IMR-90 (cell line): ENCODE data around the gene SLC39A11. TPM values are rescaled to one million over a fixed set of nuclear protein-coding genes. Genes with fewer than 3 reads are reported as not detected.

ENCODE experiments used
- ATAC-seq: fragments of 200-7000 bp; cut with Tn5 transposase; 2 replicates; pipeline ENCODE4 v1.9.1; 2020; ENCODE audit warnings: low read depth, mild to moderate bottlenecking, moderate library complexity
- BruUV-seq: library from RNA; stranded (reverse); fragments of 400-500 nt; replicated peaks from 2 replicates; lab custom pipeline; 2021; lab: Mats Ljungman, UMichigan
- CTCF ChIA-PET: fragments of 300-600 bp; formaldehyde crosslinking; extraction: SDS; loops from one replicate; lab custom pipeline; 2021; ENCODE audit warnings: antibody characterized with exemption; lab: Yijun Ruan, JAX
- POLR2A ChIA-PET: fragments of 300-600 bp; sonication (Branson Sonifier 250); formaldehyde crosslinking; loops from one replicate; lab custom pipeline; 2022; ENCODE audit warnings: antibody characterized with exemption; ENCODE audit not compliant: unreplicated experiment; lab: Charles Lee
- DNase-seq: peaks from one replicate; pipeline ENCODE4 v3.0.0; 2013
- H2AFZ ChIP-seq: replicated peaks from 2 replicates; pipeline ENCODE3; 2013; ENCODE audit warnings: low read length, mild to moderate bottlenecking; ENCODE audit not compliant: poor library complexity
- H2AK5ac ChIP-seq: 2 replicates; pipeline ENCODE4 v1.6.1; 2013; ENCODE audit warnings: low read depth, low read length, inconsistent platforms
- H2AK9ac ChIP-seq: replicated peaks from 2 replicates; pipeline ENCODE3; 2013; ENCODE audit warnings: mild to moderate bottlenecking, low read depth, low read length, moderate library complexity; ENCODE audit not compliant: poor library complexity
- H2BK120ac ChIP-seq: 2 replicates; pipeline ENCODE4 v1.6.1; 2013; ENCODE audit warnings: low read depth, low read length, inconsistent platforms
- H2BK15ac ChIP-seq: 3 replicates; pipeline ENCODE4 v1.6.1; 2013; ENCODE audit warnings: low read depth, low read length, inconsistent platforms
- H2BK20ac ChIP-seq: 2 replicates; pipeline ENCODE4 v1.6.1; 2013; ENCODE audit warnings: low read depth, mild to moderate bottlenecking, inconsistent platforms, low read length, moderate library complexity
- H2BK5ac ChIP-seq: 2 replicates; pipeline ENCODE4 v1.6.1; 2013; ENCODE audit warnings: mild to moderate bottlenecking, low read depth, low read length, inconsistent platforms; ENCODE audit not compliant: poor library complexity, severe bottlenecking
- H3K14ac ChIP-seq: replicated peaks from 2 replicates; pipeline ENCODE4 v1.6.1; 2013; ENCODE audit warnings: low read depth, low read length, inconsistent platforms
- H3K18ac ChIP-seq: 2 replicates; pipeline ENCODE4 v1.6.1; 2013; ENCODE audit warnings: low read depth, low read length, control low read depth
- H3K23ac ChIP-seq: 2 replicates; pipeline ENCODE4 v1.6.1; 2013; ENCODE audit warnings: low read depth, low read length, inconsistent platforms
- H3K27ac ChIP-seq: 2 replicates; pipeline ENCODE4 v1.5.1; 2013; ENCODE audit warnings: mild to moderate bottlenecking, control low read depth, low read length; ENCODE audit not compliant: insufficient read depth
- H3K27me3 ChIP-seq: 2 replicates; pipeline ENCODE4 v1.6.1; 2013; ENCODE audit warnings: low read length; ENCODE audit not compliant: control insufficient read depth, insufficient read depth
- H3K36me3 ChIP-seq: 2 replicates; pipeline ENCODE4 v1.6.1; 2013; ENCODE audit warnings: low read length, mixed read lengths; ENCODE audit not compliant: control insufficient read depth, insufficient read depth
- H3K4ac ChIP-seq: 2 replicates; pipeline ENCODE4 v1.6.1; 2013; ENCODE audit warnings: low read depth, low read length, inconsistent platforms
- H3K4me1 ChIP-seq: 2 replicates; pipeline ENCODE4 v1.6.1; 2013; ENCODE audit warnings: low read length, mixed read lengths; ENCODE audit not compliant: control insufficient read depth, insufficient read depth
- H3K4me2 ChIP-seq: 2 replicates; pipeline ENCODE4 v1.6.1; 2013; ENCODE audit warnings: low read depth, mild to moderate bottlenecking, control low read depth, low read length, moderate library complexity
- H3K4me3 ChIP-seq: 2 replicates; pipeline ENCODE4 v1.5.1; 2013; ENCODE audit warnings: low read depth, mild to moderate bottlenecking, control low read depth, low read length, moderate library complexity; ENCODE audit not compliant: insufficient read depth
- H3K56ac ChIP-seq: 2 replicates; pipeline ENCODE4 v1.6.1; 2013; ENCODE audit warnings: low read length, inconsistent platforms; ENCODE audit not compliant: insufficient read depth; ENCODE audit errors: extremely low read depth
- H3K79me1 ChIP-seq, 2 experiments: 2 replicates each; pipeline ENCODE4 v1.6.1; 2013; ENCODE audit warnings: low read length in 2 of 2, inconsistent platforms in 1 of 2, low read depth in 1 of 2
- H3K9ac ChIP-seq: 2 replicates; pipeline ENCODE4 v1.6.1; 2013; ENCODE audit warnings: low read depth, low read length, control low read depth
- H3K9me1 ChIP-seq: 2 replicates; pipeline ENCODE4 v1.6.1; 2013; ENCODE audit warnings: low read length, inconsistent platforms; ENCODE audit not compliant: insufficient read depth
- H3K9me3 ChIP-seq: 2 replicates; pipeline ENCODE4 v1.6.1; 2013; ENCODE audit warnings: low read length; ENCODE audit not compliant: control insufficient read depth, insufficient read depth
- H4K20me1 ChIP-seq: 2 replicates; pipeline ENCODE4 v1.6.1; 2013; ENCODE audit warnings: low read length, inconsistent platforms; ENCODE audit not compliant: insufficient read depth
- H4K5ac ChIP-seq: 2 replicates; pipeline ENCODE4 v1.6.1; 2013; ENCODE audit warnings: mild to moderate bottlenecking, low read depth, low read length, control low read depth
- H4K8ac ChIP-seq, 2 experiments: 2 replicates each; pipeline ENCODE4 v1.6.1; 2013; ENCODE audit warnings: low read depth in 2 of 2, low read length in 2 of 2, control low read depth in 1 of 2, inconsistent platforms in 1 of 2
- H4K91ac ChIP-seq: 2 replicates; pipeline ENCODE4 v1.6.1; 2013; ENCODE audit warnings: low read depth, low read length, inconsistent platforms; ENCODE audit not compliant: insufficient read depth
- CEBPB ChIP-seq: IDR thresholded peaks from 2 replicates; pipeline ENCODE4 v1.6.1; 2012; ENCODE audit warnings: low read depth, low read length, improper control_type of control experiment
- CHD1 ChIP-seq: IDR thresholded peaks from 2 replicates; pipeline ENCODE4 v1.6.1; 2012; ENCODE audit warnings: low read depth, low read length, improper control_type of control experiment
- FOS ChIP-seq: fragments of 150-350 bp; IDR thresholded peaks from 2 replicates; pipeline ENCODE4 v1.6.1; 2016; ENCODE audit warnings: low read depth, low read length
- MAFK ChIP-seq: IDR thresholded peaks from 2 replicates; pipeline ENCODE4 v1.6.1; 2012; ENCODE audit warnings: low read depth, low read length, improper control_type of control experiment
- MXI1 ChIP-seq: IDR thresholded peaks from 2 replicates; pipeline ENCODE4 v1.6.1; 2012; ENCODE audit warnings: low read depth, mild to moderate bottlenecking, low read length, moderate library complexity, borderline replicate concordance
- NFE2L2 ChIP-seq: fragments of 150-350 bp; IDR thresholded peaks from 2 replicates; pipeline ENCODE4 v1.6.1; 2016; ENCODE audit warnings: low read depth, mild to moderate bottlenecking, low read length
- POLR2A ChIP-seq: IDR thresholded peaks from 2 replicates; pipeline ENCODE4 v1.6.1; 2012; ENCODE audit warnings: mild to moderate bottlenecking, low read depth, low read length
- RAD21 ChIP-seq: IDR thresholded peaks from 2 replicates; pipeline ENCODE4 v1.6.1; 2012; ENCODE audit warnings: low read length, improper control_type of control experiment
- RCOR1 ChIP-seq: IDR thresholded peaks from 2 replicates; pipeline ENCODE4 v1.6.1; 2012; ENCODE audit warnings: mild to moderate bottlenecking, low read length, improper control_type of control experiment; ENCODE audit not compliant: insufficient replicate concordance
- RFX5 ChIP-seq: IDR thresholded peaks from 2 replicates; pipeline ENCODE4 v1.8.0; 2012; ENCODE audit warnings: low read depth, mild to moderate bottlenecking, low read length, moderate library complexity
- SMC3 ChIP-seq: fragments of 150-350 bp; IDR thresholded peaks from 2 replicates; pipeline ENCODE4 v1.6.1; 2016; ENCODE audit warnings: low read depth, mild to moderate bottlenecking, antibody characterized with exemption, low read length, moderate library complexity
- WGBS, 2 experiments: methylation state at CpG; one replicate each; pipeline versions ENCODE4 v1.1.5 to v1.1.7; 2013; ENCODE audit warnings: missing lambda C conversion rate in 2 of 2; ENCODE audit not compliant: insufficient read length in 1 of 2; ENCODE audit errors: extremely low coverage in 2 of 2; 5-methylcytosine and 5-hydroxymethylcytosine counted together
- dilution Hi-C: fragments of 300-500 bp; cut with HindIII; formaldehyde crosslinking; loops from one replicate; pipeline ENCODE4 v1.14.3; 2018; ENCODE audit warnings: low sequenced_read_pairs; ENCODE audit not compliant: unreplicated experiment
- in situ Hi-C: fragments of 300-500 bp; cut with MboI; formaldehyde crosslinking; loops from 3 replicates; pipeline ENCODE4 v1.14.3; 2019; ENCODE audit warnings: low sequenced_read_pairs, inconsistent platforms, mixed read lengths
- intact Hi-C: fragments of 100-400 bp; cut with micrococcal nuclease; formaldehyde crosslinking; loops from 2 replicates; pipeline ENCODE4 v1.10.0; 2022
- polyA plus RNA-seq, 3 experiments: library from polyadenylated mRNA; depleted of rRNA; stranded (reverse); fragments of >200 nt; gene quantifications; 2 replicates each; pipeline ENCODE4 v1.2.3, GENCODE V29; 2012; ENCODE audit warnings: low replicate concordance in 1 of 3
- total RNA-seq: library from RNA; depleted of rRNA; stranded (reverse); fragments of >200 nt; gene quantifications from 2 replicates; pipeline ENCODE4 v1.2.3, GENCODE V29; 2012
- TF ChIP-seq, protein P1 (sequence below): conservative IDR thresholded peaks from 2 replicates; pipeline ENCODE4 v1.5.1; 2012; ENCODE audit warnings: mild to moderate bottlenecking, low read depth, low read length, improper control_type of control experiment
- TF ChIP-seq, protein P2 (sequence below): fragments of 150-350 bp; IDR thresholded peaks from 2 replicates; pipeline ENCODE4 v1.6.1; 2017; ENCODE audit warnings: mild to moderate bottlenecking, antibody characterized with exemption, low read length, low read depth

The SLC39A11 gene
- total and polyA plus RNA-seq, 2 of the 4 experiments (the other 2 are of a cell fraction) = 8.8 to 14.3 TPM

DNA sequence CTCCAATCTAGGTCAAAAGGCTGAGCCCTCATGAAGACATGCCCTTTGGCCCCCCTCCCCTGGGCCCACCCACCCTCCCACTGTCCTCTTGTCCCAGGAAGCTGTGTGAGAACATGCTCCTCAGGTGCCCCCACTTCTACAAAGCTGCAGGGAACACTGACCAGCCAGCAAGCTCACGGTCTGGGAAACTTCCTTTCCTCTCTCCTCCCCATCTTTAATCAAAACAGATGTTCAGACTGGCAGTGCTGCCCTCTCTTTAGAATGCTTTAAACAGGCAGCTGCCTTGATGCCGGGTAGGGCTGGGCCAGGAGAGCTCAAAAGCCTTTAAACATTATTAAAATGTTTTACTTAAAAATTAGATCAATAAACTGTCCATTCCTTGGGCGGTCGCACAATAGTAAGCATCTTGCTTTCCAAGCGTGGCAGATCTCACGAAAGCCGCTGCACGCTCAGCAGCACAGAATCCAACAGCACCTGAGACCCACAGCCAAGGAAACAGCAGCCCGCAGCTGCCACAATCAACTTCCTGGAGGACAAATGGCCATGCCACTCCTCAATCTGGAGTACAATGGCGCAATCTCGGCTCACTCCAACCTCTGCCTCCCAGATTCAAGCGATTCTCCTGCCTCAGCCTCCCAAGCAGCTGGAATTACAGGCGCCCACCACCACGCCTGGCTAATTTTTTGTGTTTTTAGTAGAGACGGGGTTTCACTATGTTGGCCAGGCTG is 399.2 kb downstream of the SLC39A11 start:
- Histone ChIP-seq H2BK5ac (no peak overlapping the region), H4K20me1 (no peaks in the 10 kb centered on the region; the same call in 1 of the 2 replicates), H3K9ac (no peak overlapping the region), H4K8ac (no peak overlapping the region; a peak in 1 of 4 replicates), H3K9me1 (peaks cover 24% of the 10 kb centered on the region), H3K14ac (no peak overlapping the region), H3K18ac (no peak overlapping the region), H3K36me3 (no peaks in the 10 kb centered on the region), H3K79me1 (peaks cover 0 to 4% of the 10 kb centered on the region in 2 experiments; a peak in 1 of 4 replicates), H3K27me3 (no peaks in the 10 kb centered on the region), H2AFZ (no peak overlapping the region), H3K23ac (no peak overlapping the region), H4K5ac (no peak overlapping the region), H3K27ac (no peak overlapping the region), H3K56ac (no peak overlapping the region), H3K4me2 (no peak overlapping the region), H2AK5ac (peak overlapping the region; percentile 54), H2BK15ac (0 out of 3 replicates have a peak overlapping the region, but pooled peaks have one; percentile 10), H3K4me3 (no peak overlapping the region), H2BK20ac (peak overlapping the region; percentile 9; the same call in 1 of the 2 replicates), H4K91ac (0 out of 2 replicates have a peak overlapping the region, but pooled peaks have one; percentile 11), H2AK9ac (no peak overlapping the region), H3K4ac (peak overlapping the region; percentile 15; the same call in 1 of the 2 replicates), H2BK120ac (peak overlapping the region; percentile 16; the same call in 1 of the 2 replicates), H3K9me3 (no peaks in the 10 kb centered on the region), H3K4me1 (peaks cover 20% of the 10 kb centered on the region)
- in situ Hi-C loops (no loop called here), dilution Hi-C loops (no loop called here), intact Hi-C loops (no loop called here)
- BruUV-seq = no TSS peak
- DNase-seq (no peak), ATAC-seq (no peak)
- 100% methylated on average over 5 of the region's 15 CpGs; no CpG with 5 or more reads in 1 of the 2 experiments for WGBS, 2 experiments
- CTCF ChIA-PET = no interaction called here
- no peak for TF ChIP-seq RAD21
- TF ChIP-seq MAFK = no peak
- no peak for TF ChIP-seq MXI1
- no peak for TF ChIP-seq FOS
- no peak for TF ChIP-seq RFX5
- TF ChIP-seq POLR2A = no peak
- TF ChIP-seq CEBPB = no peak
- TF ChIP-seq, protein P1, sequence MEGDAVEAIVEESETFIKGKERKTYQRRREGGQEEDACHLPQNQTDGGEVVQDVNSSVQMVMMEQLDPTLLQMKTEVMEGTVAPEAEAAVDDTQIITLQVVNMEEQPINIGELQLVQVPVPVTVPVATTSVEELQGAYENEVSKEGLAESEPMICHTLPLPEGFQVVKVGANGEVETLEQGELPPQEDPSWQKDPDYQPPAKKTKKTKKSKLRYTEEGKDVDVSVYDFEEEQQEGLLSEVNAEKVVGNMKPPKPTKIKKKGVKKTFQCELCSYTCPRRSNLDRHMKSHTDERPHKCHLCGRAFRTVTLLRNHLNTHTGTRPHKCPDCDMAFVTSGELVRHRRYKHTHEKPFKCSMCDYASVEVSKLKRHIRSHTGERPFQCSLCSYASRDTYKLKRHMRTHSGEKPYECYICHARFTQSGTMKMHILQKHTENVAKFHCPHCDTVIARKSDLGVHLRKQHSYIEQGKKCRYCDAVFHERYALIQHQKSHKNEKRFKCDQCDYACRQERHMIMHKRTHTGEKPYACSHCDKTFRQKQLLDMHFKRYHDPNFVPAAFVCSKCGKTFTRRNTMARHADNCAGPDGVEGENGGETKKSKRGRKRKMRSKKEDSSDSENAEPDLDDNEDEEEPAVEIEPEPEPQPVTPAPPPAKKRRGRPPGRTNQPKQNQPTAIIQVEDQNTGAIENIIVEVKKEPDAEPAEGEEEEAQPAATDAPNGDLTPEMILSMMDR = no peak
- TF ChIP-seq SMC3 = no peak
- no peak for TF ChIP-seq NFE2L2
- no peak for TF ChIP-seq RCOR1
- TF ChIP-seq, protein P2, sequence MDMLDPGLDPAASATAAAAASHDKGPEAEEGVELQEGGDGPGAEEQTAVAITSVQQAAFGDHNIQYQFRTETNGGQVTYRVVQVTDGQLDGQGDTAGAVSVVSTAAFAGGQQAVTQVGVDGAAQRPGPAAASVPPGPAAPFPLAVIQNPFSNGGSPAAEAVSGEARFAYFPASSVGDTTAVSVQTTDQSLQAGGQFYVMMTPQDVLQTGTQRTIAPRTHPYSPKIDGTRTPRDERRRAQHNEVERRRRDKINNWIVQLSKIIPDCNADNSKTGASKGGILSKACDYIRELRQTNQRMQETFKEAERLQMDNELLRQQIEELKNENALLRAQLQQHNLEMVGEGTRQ = no peak
- TF ChIP-seq CHD1 = no peak
- POLR2A ChIA-PET = no interaction called here
